ENCODE measurements around the gene PARD6B. TPM values are rescaled to one million over a fixed set of nuclear protein-coding genes. Genes with fewer than 3 reads are reported as not detected.

Gene PARD6B
- total RNA-seq, 1 experiment from 2014 or later: 41.3 TPM

GRCh38 chr20:50750145-50750671 is 18.8 kb downstream of the PARD6B start:
- intact Hi-C loops (cut with micrococcal nuclease): no loop called here
- BruUV-seq (replicated peaks): TSS peak; percentile 15
- Histone ChIP-seq H3K4me3 (replicated peaks in 1 of 2; ENCODE audit: low read depth in 1 of 2, low read length in 2 of 2) (no peak overlapping the region), H3K36me3 (ENCODE audit: control insufficient read depth in 1 of 2, insufficient read depth in 2 of 2, low read length in 2 of 2) (peaks cover 20 to 32% of the 10 kb centered on the region in 2 experiments), H2AFZ (ENCODE audit: low read depth, low read length, poor library complexity, severe bottlenecking) (no peak overlapping the region), H3K4me2 (ENCODE audit: low read length) (no peak overlapping the region), H3K9ac (ENCODE audit: low read length) (no peak overlapping the region), H3K9me2 (ENCODE audit: insufficient read depth) (no peaks in the 10 kb centered on the region), H4K20me1 (ENCODE audit: insufficient read depth) (no peaks in the 10 kb centered on the region), H3K27ac (ENCODE audit: low read depth, low read length) (no peak overlapping the region), H3K9me3 (ENCODE audit: control insufficient read depth in 1 of 2, insufficient read depth in 1 of 2, low read depth in 1 of 2, low read length in 2 of 2) (no peaks in the 10 kb centered on the region), H3K27me3 (ENCODE audit: insufficient read depth, low read length) (no peaks in the 10 kb centered on the region), H3K79me2 (ENCODE audit: insufficient read depth, low read length) (peaks cover 67% of the 10 kb centered on the region), H3K4me1 (ENCODE audit: control insufficient read depth in 1 of 2, insufficient read depth in 2 of 2, low read length in 2 of 2) (peaks cover 28 to 31% of the 10 kb centered on the region in 2 experiments)
- ChIA-PET RAD21 (ENCODE audit: low non-redundant PET in 1 of 2, low total read pairs in 2 of 2, uncharacterized antibody in 2 of 2, unreplicated experiment in 2 of 2) (interaction anchor here in 1 of 2 experiments (0.9 kb wide), 1 partner anchor 124 kb away, joined by 4 read pairs; no protein-coding TSS in a partner anchor), CTCF (interaction anchor here (0.7 to 2.6 kb wide), 7 partner anchors 11 to 124 kb away, joined by 3 to 32 read pairs (median 19); no protein-coding TSS in a partner anchor), POLR2A (interaction anchor here (0.7 to 1.9 kb wide), 2 partner anchors 20 to 38 kb away, joined by 3 to 9 read pairs; partner anchors contain the start of gene PARD6B)
- DNase-seq (ENCODE audit: low read depth, low spot score) (no peak), ATAC-seq (no peak)
- TF ChIP-seq REST (IDR thresholded peaks at IDR 0.05; ENCODE audit: low read depth) (no peak), SIN3A (IDR thresholded peaks at IDR 0.05; ENCODE audit: low read depth) (no peak), ZNF274 (IDR thresholded peaks at IDR 0.05; ENCODE audit: low read depth, low read length) (no peak)

- H3K9me3 ChIP-seq (ENCODE audit: control insufficient read depth in 1 of 2, insufficient read depth in 1 of 2, low read depth in 1 of 2, low read length in 2 of 2): no peaks in the 10 kb centered on the region
- no peak overlapping the region for H3K4me2 ChIP-seq (ENCODE audit: low read length)
- H3K27ac ChIP-seq (ENCODE audit: low read depth, low read length): no peak overlapping the region
- H3K4me1 ChIP-seq (ENCODE audit: control insufficient read depth in 1 of 2, insufficient read depth in 2 of 2, low read length in 2 of 2): peaks cover 12 to 20% of the 10 kb centered on the region in 2 experiments; a peak in 3 of 4 replicates
- H3K36me3 ChIP-seq (ENCODE audit: control insufficient read depth in 1 of 2, insufficient read depth in 2 of 2, low read length in 2 of 2): peaks cover 14 to 23% of the 10 kb centered on the region in 2 experiments
- no peak overlapping the region for H3K4me3 ChIP-seq (replicated peaks in 1 of 2; ENCODE audit: low read depth in 1 of 2, low read length in 2 of 2)
- peaks cover 37% of the 10 kb centered on the region for H3K79me2 ChIP-seq (ENCODE audit: insufficient read depth, low read length)
- intact Hi-C loops (cut with micrococcal nuclease): no loop called here
- H3K27me3 ChIP-seq (ENCODE audit: insufficient read depth, low read length): no peaks in the 10 kb centered on the region
- no peak overlapping the region for H3K9ac ChIP-seq (ENCODE audit: low read length)
- H4K20me1 ChIP-seq (ENCODE audit: insufficient read depth): no peaks in the 10 kb centered on the region
- ChIA-PET POLR2A (interaction anchor here (1.3 kb wide), 1 partner anchor 8 kb away, joined by 4 read pairs; no protein-coding TSS in a partner anchor), RAD21 (ENCODE audit: low non-redundant PET in 1 of 2, low total read pairs in 2 of 2, uncharacterized antibody in 2 of 2, unreplicated experiment in 2 of 2) (no interaction called here), CTCF (interaction anchor here (0.9 to 1.7 kb wide), 5 partner anchors 9 to 127 kb away, joined by 3 to 5 read pairs (median 4); no protein-coding TSS in a partner anchor)
- no TSS peak for BruUV-seq (replicated peaks)
- DNase-seq (ENCODE audit: low read depth, low spot score): no peak
- H2AFZ ChIP-seq (ENCODE audit: low read depth, low read length, poor library complexity, severe bottlenecking): no peak overlapping the region
- H3K9me2 ChIP-seq (ENCODE audit: insufficient read depth): no peaks in the 10 kb centered on the region
- no peak for ATAC-seq
- TF ChIP-seq EZH2phosphoT487 (IDR thresholded peaks at IDR 0.05; ENCODE audit: borderline replicate concordance) (no peak), ELF1 (IDR thresholded peaks at IDR 0.05; ENCODE audit: borderline replicate concordance, low read depth) (no peak), POLR2AphosphoS5 (IDR thresholded peaks at IDR 0.05; ENCODE audit: low read depth, low read length) (no peak), ZNF274 (IDR thresholded peaks at IDR 0.05; ENCODE audit: low read depth, low read length) (no peak), CEBPB (IDR thresholded peaks at IDR 0.05; ENCODE audit: low read depth) (no peak), REST (IDR thresholded peaks at IDR 0.05; ENCODE audit: low read depth) (no peak), RAD21 (IDR thresholded peaks at IDR 0.05; ENCODE audit: low read depth) (no peak), SP1 (IDR thresholded peaks at IDR 0.05; ENCODE audit: low read depth) (no peak)
Measured at GRCh38 chr20:50753152-50753551, 21.8 kb downstream of the PARD6B start.

Measured in HCT116 (cell line).